HG03571 (cell line): ENCODE results near the gene FSTL3.

Experiments
- ATAC-seq: cut with Tn5 transposase; IDR thresholded peaks from one replicate; pipeline ENCODE4 v1.9.1; 2021; ENCODE audit not compliant: unreplicated experiment

The FSTL3 gene

GRCh38 chr19:732148-733069 is 56.2 kb downstream of the FSTL3 start:
- no peak for ATAC-seq
